HG02840 (cell line): ENCODE measurements around the gene RTN4.

Experiments used
- ATAC-seq: cut with Tn5 transposase; IDR thresholded peaks from one replicate; pipeline ENCODE4 v1.9.1; 2021; ENCODE audit warnings: mild to moderate bottlenecking, moderate library complexity, moderate number of reproducible peaks; ENCODE audit not compliant: unreplicated experiment, low FRiP score

RTN4 gene

GRCh38 chr2:55043841-55044240, 6.4 kb downstream of the RTN4 start:
- ATAC-seq, result no peak

DNA sequence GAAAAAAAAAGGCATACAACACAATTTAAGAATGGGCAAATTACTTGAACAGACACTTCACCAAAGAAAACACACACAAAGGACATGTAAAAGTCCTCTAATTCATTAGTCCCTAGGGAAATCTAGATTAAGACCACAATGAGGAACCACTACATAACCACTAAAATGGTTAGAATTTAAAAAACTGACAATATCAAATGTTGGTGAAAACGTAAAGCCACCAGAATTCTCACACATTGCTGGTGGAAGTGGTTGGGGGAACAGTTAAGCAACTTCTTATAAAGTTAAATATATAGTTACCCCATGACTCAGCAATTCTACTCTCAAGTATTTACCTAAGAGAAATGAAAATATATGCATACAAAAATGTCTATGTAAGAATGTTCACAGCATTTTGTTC, 11.8 kb downstream of the RTN4 start:
- no peak for ATAC-seq

DNA sequence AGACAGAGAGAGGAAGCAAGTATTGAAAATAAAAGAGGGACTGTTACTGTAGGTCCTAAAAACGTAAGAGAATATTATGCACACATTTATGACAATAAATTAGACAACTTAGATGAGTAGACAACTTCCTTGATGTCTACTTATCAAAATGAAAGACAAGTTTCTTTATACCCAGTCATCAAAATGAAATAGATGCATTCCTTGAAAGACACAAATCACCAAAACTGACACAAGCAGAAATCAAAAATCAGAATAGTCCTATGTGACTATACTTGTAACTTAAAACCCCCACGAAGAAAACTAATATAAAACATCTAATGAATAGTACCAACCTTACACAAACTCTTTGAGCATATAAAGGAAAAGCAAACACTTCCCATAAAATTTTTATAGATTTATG, 14.5 kb downstream of the RTN4 start:
- no peak for ATAC-seq

GRCh38 chr2:55033921-55034320, 16.3 kb downstream of the RTN4 start:
- no peak for ATAC-seq

DNA sequence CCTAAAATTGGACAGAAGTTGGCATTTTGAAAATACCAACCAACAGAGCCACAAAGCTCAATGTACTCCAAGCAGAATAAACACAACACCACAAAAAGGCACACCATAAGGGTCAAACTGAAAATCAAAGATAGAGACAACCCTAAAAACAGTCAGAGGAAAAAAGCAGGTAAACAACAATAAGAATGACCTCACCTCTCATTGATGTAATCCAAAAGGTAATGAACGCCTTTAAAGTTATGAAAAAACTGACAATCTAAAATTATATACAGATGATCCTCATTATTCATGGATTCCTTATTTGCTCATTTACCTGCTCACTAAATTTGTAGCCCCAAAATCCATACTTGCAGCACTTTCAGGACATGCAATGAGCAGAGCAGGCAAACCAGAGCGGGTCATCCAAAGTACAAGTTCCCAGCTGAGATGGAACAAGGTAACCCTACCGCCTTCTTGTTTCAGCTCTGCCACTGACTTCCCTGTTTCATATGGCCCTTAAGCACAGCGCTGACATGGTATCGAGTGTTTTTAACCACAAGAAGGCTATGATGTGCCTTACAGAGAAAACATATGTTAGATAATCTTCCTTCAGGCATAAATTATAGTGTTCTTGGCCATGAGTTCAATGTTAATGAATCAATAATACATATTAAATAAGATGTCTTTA, 17.0 kb downstream of the RTN4 start:
- ATAC-seq, result peak; percentile 88

GRCh38 chr2:55031505-55031904, 18.7 kb downstream of the RTN4 start:
- ATAC-seq, result no peak

GRCh38 chr2:55030766-55031165, 19.5 kb downstream of the RTN4 start:
- no peak for ATAC-seq

DNA sequence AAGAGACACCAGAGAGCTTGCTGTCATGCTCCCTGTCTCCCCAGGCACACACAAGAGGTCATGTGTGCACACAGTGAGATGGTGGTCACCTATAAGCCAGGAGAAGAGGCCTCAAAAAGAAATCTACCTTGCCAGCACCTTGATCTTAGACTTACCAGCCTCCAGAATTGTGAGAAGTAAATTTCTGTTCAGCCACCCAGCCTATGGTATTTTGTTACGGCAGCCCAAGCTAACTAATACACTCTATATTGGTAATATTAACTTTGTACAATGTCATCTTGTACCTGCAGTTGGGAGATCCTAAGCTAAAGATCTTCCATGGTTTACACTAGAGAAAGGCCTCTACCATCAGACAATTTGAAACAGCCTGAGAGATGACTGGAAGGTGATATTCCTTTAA, 21.2 kb downstream of the RTN4 start:
- ATAC-seq, result no peak

GRCh38 chr2:55027226-55027625, 23.0 kb downstream of the RTN4 start:
- ATAC-seq, result no peak

DNA sequence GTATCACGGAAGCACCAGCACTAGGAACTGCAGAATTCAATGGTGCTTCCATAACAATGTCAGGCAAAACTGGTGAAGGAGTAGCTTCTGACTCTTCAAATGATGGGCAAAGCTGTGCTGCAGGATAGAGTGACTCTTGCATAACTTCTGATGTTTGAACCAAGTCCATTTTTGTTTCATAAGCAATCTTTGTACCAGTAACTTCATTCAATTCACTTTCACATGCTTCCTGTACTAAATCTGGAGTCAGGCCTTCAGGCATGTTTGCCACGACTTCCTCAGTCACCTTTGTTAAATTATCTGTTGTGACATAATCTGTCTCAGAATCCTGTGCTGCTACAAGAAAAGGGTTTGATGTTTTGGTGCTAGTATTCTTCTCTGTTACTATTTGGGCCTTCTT, 24.0 kb downstream of the RTN4 start:
- ATAC-seq, result no peak

DNA sequence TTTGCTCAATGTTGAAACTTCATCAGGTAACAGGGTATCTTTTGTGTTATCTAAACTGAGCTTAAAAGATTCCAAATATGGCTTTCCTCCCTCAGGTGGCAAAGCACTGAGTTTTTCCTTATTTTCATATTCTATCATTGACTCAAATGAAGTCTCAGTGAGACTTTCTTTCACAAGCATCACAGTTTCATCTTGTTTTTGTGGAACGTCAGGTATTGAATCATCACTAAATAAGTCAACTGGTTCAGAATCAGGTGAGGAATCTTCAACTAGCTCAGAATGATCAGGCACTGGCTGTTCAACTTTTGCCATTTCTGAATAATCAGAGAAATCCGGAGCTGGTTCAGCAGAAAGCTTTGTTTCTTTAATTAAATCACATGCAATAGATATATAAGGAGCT, 24.6 kb downstream of the RTN4 start:
- ATAC-seq, result no peak

- no peak for ATAC-seq
These were observed 25.2 kb downstream of the RTN4 start for GRCh38 chr2:55025082-55025481.

DNA sequence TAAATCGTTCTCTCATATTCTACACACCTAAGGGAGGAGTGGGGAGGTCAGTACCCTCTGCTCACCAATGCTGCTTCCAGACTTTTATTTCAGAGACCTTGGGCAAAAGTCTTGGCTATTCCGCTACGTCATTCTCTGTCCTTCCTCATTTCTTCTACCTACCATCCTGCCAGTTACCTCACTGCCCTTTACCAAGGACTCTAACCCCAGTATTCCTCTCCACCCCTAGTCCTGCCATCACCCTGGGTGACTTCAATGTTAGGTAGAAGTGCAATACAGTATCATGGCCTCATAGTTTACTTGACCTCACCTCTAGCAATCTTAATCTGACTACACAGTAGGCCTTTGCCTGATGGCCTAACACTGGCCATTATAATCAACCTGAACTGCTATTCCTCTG, 27.8 kb downstream of the RTN4 start:
- ATAC-seq, result no peak

GRCh38 chr2:55019526-55020258, 30.6 kb downstream of the RTN4 start:
- no peak for ATAC-seq

DNA sequence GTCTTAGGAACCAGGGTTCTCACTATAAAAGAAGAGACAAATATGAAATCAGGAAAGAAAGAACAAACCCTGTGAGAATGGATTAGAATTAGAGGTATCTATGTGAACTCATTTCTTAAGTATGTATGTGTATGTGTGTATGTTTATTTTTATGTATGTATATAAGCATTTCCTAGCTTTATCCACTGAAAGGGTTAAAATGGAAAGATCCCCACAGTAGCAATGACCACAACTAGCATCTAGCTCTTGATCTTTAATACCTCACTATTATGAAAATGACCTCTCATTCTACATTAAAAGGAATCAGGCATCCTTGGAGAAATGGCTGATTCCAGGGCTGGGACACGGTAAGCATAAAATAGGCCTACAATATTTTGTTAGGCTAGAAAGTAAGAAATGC, 31.6 kb downstream of the RTN4 start:
- no peak for ATAC-seq

DNA sequence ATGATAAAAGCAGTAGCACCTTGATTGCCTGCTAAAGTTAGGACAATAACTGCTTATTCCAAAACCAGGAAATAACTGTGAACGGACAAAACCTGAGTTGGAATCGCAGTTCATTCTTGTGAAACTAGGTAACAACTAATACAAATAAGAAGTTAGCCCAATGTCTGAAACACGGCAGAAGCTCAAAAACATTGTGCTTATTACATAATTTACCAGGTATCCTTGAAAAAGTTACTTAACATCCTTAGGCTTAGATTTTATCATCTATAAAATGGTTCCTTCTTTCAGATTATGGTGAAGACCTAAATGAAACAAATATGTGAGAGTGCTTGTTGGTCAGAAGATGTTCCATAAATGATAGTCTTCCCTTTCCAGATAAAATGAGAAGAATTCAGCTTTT, 32.4 kb downstream of the RTN4 start:
- ATAC-seq, result no peak

- ATAC-seq, result no peak
These were observed 32.8 kb downstream of the RTN4 start for GRCh38 chr2:55017428-55017827.

- no peak for ATAC-seq
These were observed 35.0 kb downstream of the RTN4 start for GRCh38 chr2:55014962-55015939.

GRCh38 chr2:55013936-55014335, 36.3 kb downstream of the RTN4 start:
- no peak for ATAC-seq

DNA sequence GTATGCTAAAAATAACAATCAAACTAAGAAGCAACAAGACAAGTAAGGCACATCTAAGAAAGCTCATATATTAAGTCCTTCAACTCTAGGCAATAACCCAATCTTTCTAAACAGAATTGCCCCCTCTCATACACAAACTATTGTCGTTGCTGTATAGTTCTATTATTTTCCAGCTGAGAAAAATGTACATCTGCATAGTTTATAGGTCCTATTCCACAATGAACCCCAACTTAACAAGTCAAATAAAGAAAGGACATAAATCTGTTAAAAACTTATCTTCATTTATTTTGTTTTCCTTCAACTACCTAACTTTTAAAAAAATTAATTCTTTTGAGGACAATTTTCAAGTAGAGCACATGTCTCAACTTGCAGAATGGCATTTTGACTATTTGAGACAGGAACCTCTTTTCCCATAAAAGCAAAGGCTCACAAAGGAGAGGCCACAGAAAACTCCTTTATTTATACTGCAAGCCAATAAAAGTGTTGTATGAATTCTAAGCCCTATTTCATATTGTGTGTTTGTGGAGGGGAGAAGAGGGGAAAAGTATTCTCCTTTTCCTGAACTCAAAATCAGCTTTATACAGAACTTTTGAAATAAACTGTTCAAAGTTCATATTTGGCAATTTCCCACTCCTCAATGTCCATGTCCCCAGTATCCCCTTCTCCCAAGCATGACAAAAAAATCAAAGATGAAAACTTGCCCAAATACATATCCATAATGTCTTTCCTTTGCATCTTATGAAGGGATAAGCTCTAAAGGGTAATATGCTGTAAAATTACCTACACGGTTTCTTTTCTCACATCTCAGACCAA, 37.4 kb downstream of the RTN4 start:
- no peak for ATAC-seq
